ENCODE results near the gene PAH. TPM values are rescaled to one million over a fixed set of nuclear protein-coding genes. Genes with fewer than 3 reads are reported as not detected.
A peak's percentile ranks its signal among the peaks of the same experiment; 100 is the strongest.

PAH gene
- polyA plus RNA-seq, 4 donors, result 43.0 to 86.8 (median 71.9) TPM

GRCh38 chr12:102902093-102902492 lies 15.0 kb downstream of the PAH start:
- DNase-seq (ENCODE audit: low read depth in 4 of 4, low spot score in 2 of 4), result no peak

DNA sequence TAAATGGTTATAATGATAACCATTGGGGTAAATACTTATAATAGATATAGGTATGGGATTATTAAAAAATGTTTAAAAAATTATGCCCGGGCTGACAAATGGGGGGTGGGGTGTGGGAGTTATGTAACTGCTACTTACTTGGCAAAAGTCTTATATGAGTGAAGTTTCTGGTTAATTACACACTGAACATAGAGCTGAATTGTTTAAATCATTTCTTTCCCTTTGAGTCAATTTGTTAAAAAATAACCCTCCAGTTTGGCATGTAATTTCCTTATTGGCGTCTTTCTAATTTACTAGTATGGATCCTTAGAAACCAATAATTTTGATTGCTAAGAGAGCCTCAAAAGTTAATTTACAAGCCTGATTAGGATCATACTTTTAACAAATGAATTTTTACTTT lies 16.7 kb downstream of the PAH start:
- DNase-seq (ENCODE audit: low read depth in 4 of 4, low spot score in 2 of 4), result no peak

DNA sequence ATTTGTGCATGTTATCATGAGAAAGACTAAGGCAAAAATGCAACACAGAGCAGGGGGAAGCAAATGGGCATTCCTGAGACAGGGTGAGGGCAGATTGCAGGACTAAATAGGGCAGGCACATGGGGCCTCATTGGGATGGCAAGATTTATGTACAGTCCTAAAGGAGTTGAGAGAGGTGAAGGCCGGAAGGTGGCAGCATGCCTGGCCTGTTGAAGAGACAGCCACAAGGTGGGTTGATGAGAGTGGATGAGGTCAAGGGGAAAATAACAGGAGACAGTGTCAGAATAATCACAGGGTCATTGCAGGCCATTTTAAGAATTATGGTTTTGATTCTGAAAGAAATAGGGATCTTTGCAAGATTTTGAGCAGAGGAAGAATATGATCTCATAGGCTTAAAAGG lies 21.0 kb downstream of the PAH start:
- DNase-seq (ENCODE audit: low read depth in 4 of 4, low spot score in 2 of 4), result no peak

DNA sequence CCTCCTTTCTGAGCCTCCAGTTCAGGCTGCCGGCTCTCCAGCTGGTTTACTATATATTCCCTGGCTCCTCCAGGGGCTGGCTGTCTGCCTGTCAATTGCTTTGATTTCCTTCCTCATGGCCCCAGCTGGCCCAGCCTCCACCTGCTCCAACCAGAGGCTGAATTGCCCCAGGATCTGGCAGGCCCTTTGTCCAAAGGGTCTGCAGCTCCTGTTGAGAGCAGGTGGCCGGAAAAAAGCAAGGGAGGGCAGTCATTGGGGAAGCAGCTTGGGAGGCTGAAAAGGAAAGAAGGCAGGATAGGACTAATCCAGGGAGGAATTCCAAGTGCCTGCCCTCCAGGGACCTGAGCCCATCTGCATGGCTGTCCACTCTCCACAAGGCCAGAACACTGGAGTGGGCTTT lies 25.3 kb downstream of the PAH start:
- DNase-seq (ENCODE audit: low read depth in 4 of 4, low spot score in 2 of 4), result no peak

DNA sequence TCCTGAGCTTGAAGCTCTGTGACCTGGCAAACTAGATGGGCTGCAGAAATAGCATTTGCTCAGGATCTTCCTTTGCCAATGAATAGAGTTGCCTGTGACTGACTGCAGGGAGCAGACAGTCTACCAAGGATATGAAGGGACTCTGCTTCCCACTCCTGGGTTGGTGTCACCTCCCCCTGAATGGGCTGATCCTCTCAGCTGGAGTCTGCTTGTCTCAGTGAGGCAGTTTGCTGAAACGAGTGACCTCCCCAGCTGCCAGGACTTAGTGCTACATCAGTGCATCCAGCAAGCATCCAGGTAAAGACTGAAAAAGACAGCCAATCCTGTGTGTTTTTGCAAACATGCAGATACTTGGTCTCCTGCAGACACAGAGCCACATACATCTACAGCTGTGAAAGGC lies 28.5 kb downstream of the PAH start:
- DNase-seq (ENCODE audit: low read depth in 4 of 4, low spot score in 2 of 4), result no peak

GRCh38 chr12:102885043-102885932 lies 31.8 kb downstream of the PAH start:
- DNase-seq (ENCODE audit: low read depth in 4 of 4, low spot score in 2 of 4), result no peak

- peak in 2 of 4 donors; percentile 18 to 34 for DNase-seq (ENCODE audit: low read depth in 4 of 4, low spot score in 2 of 4)
Observed at GRCh38 chr12:102883204-102883799, 33.7 kb downstream of the PAH start.

- DNase-seq (ENCODE audit: low read depth in 4 of 4, low spot score in 2 of 4), result no peak
Observed at GRCh38 chr12:102880783-102881182, 36.3 kb downstream of the PAH start.

DNA sequence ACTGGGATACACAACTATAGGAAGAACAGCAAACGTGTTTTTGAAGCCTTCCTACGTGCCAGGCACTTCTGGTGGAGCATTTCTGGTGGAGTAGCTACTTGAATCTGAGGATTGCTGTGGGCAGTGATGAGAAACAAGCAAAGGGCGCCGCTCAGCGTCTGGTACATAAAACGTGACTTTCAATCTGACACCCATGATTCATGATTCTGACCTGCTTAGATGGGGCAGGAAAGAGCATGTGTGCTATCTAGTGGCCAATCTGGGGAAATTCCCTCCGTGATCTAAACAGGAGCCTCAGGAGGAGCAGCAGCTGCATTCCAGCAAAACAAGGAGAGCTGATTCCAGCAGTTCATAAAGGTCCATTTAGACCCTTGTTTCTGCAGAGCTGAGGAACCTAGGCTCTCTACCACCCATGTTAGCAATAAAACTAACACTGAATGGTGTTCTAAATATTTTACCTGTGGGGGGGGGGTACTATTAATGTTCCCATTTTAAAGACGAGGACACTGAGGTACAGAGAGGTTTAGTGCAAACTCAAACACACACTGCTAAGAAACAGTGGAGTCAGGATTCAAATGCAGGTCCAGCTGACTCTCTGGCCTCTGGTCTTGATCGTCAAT lies 37.8 kb downstream of the PAH start:
- DNase-seq (ENCODE audit: low read depth in 4 of 4, low spot score in 2 of 4), result peak in 3 of 4 donors; percentile 32 to 62 (median 39)

DNA sequence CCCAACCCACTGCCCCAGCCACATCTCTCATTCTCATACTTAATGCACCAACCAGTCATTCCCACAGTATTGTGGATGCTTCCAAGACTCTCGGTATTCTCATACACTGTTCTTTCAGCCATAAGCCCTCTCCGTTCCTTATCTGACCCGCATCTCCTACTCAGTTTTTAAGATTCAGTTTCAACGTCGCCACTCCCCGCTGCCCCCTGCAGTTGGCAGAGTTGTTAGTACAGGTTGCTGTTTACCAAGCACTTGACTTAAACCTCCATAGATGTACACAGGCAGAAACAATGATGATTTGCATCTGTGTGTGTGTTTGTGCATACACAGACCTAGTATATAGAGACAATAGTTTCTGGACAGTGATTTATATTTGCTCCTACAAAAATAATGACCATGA lies 40.2 kb downstream of the PAH start:
- no peak for DNase-seq (ENCODE audit: low read depth in 4 of 4, low spot score in 2 of 4)

GRCh38 chr12:102874819-102875218 lies 42.2 kb downstream of the PAH start:
- DNase-seq (ENCODE audit: low read depth in 4 of 4, low spot score in 2 of 4), result no peak

- DNase-seq (ENCODE audit: low read depth in 4 of 4, low spot score in 2 of 4), result no peak
Observed at GRCh38 chr12:102873077-102873476, 44.0 kb downstream of the PAH start.

DNA sequence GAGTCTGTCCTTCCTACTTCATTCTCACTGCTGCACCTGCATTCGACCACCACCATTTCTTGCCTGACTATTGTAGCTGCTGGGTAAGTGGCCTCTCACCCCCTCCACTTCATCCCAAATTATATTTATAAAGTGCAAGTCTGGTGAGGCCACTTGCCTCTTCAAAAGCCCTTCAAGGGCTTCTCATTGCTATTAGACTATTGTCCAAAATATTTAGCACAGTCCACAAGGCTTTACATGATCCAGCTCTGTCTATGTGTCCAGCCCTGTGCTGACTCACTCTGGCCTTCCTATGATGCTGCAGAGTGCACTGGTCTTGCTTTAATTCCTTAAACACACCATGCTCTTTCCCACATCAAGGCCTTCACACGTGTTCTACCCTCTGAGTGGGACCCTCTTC lies 46.0 kb downstream of the PAH start:
- DNase-seq (ENCODE audit: low read depth in 4 of 4, low spot score in 2 of 4), result no peak

GRCh38 chr12:102869571-102869970 lies 47.5 kb downstream of the PAH start:
- DNase-seq (ENCODE audit: low read depth in 4 of 4, low spot score in 2 of 4), result no peak

- DNase-seq (ENCODE audit: low read depth in 4 of 4, low spot score in 2 of 4), result no peak
Observed at GRCh38 chr12:102865821-102866615, 51.0 kb downstream of the PAH start.

- no peak for DNase-seq (ENCODE audit: low read depth in 4 of 4, low spot score in 2 of 4)
Observed at GRCh38 chr12:102862486-102862885, 54.6 kb downstream of the PAH start.

DNA sequence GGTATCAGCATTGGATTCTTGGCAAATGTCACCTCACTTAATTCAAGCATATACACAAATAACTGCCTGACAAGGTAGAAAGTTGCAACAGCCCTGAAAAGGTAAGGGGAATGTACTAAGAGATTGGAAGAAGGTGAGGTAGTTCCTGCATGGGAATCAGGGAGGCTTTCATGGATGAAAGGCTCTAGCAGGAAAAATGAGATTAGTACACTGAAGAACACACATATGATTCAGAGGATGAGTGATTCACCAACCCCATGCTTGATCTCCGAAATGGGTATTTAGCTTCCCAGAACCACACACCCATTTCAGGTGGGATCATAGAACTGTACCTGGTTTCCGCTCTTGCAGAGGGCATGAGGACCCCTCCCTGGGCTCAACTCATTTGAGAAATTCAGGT lies 65.8 kb downstream of the PAH start:
- no peak for DNase-seq (ENCODE audit: low read depth in 4 of 4, low spot score in 2 of 4)

DNA sequence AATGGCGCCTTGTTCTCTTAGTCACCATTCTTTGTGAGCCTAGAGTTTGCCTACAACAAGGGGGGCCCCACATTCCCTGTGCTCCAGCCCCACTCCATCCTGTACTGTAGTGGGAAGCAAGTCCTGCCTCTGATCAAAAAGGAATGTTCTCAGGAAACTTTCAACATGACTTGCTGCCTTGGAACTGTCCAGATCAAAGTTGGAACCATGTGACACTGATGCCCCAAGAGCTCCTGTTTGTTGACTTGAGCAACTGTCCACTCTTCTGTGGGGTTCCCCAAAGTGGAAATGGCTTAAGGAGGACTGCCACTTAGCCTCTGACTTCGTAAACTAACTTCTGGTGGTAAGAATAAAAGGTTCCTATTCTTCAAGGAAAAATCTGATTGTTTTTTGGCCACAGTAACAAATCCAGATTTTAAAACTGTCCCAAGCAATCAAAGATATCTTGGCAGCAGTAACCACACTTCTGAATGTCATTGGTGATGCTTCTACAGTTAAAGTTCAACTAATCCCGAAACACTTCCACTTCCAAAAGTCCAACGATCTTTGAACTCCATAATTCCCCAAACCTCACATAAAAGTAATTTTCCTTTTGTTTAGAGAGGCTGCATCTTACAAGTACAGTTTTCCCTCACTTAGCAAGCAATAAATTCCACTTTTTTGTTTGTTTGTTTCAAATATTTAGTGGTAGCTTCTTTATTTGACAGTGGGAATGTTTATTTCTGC lies 67.2 kb downstream of the PAH start:
- DNase-seq (ENCODE audit: low read depth in 4 of 4, low spot score in 2 of 4), result no peak

GRCh38 chr12:102848832-102849231 lies 68.2 kb downstream of the PAH start:
- DNase-seq (ENCODE audit: low read depth in 4 of 4, low spot score in 2 of 4), result no peak

DNA sequence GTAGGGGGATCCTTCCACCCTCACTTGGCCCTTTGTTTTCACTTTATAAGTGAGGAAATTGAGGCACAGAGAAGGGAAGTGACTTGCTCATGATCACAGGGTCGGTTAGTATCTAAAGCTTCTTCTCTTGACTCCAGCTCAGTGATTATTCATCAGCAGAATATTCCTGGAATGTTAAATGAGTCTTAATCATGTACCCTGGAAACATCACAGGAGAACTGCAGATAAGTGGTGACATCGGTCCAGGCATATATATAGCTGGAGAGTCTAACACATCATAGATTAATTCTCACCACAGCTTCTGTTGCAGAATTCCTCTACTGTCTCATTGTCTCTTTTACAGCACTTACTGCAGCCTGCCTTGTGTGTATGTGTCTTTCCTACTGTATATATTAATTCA lies 69.9 kb downstream of the PAH start:
- no peak for DNase-seq (ENCODE audit: low read depth in 4 of 4, low spot score in 2 of 4)
